Measurements from ENCODE around the gene SMIM12.

SMIM12 gene

GRCh38 chr1:34867415-34867814, 7.9 kb upstream of the SMIM12 start:
- H3K36me3 ChIP-seq (ENCODE audit: insufficient read depth, low read length) = no peaks in the 10 kb centered on the region
- DNase-seq (no peak), ATAC-seq (ENCODE audit: insufficient read depth, low read depth) (no peak)
- H3K9me3 ChIP-seq (ENCODE audit: insufficient read depth, low read length, severe bottlenecking) = no peaks in the 10 kb centered on the region
- peaks cover 10% of the 10 kb centered on the region for H3K4me1 ChIP-seq (ENCODE audit: insufficient read depth, low read length)
- H4K20me1 ChIP-seq (ENCODE audit: insufficient read depth, low read length) = no peaks in the 10 kb centered on the region
- H3K27me3 ChIP-seq (ENCODE audit: insufficient read depth, low read length, poor library complexity) = peaks cover 25% of the 10 kb centered on the region
- H3K4me3 ChIP-seq (ENCODE audit: low read depth in 1 of 2, low read length in 2 of 2) = no peak overlapping the region
- no peak overlapping the region for H3K4me2 ChIP-seq (ENCODE audit: insufficient read depth, low read length)
- H2AFZ ChIP-seq (ENCODE audit: low read depth, low read length) = no peak overlapping the region
- TF ChIP-seq EZH2 (IDR thresholded peaks at IDR 0.05; ENCODE audit: borderline replicate concordance, low read depth, low read length, severe bottlenecking) = no peak
- no peak overlapping the region for H3K9ac ChIP-seq (ENCODE audit: low read depth, low read length)
- no peaks in the 10 kb centered on the region for H3K79me2 ChIP-seq (ENCODE audit: insufficient read depth, low read length)
- H3K27ac ChIP-seq (ENCODE audit: low read length) = no peak overlapping the region

- Histone ChIP-seq H3K9ac (ENCODE audit: low read depth, low read length) (peak overlapping the region; percentile 31; the same call in 1 of the 2 replicates), H3K4me1 (ENCODE audit: insufficient read depth, low read length) (peaks cover 10% of the 10 kb centered on the region), H2AFZ (ENCODE audit: low read depth, low read length) (peak overlapping the region; percentile 81), H3K27me3 (ENCODE audit: insufficient read depth, low read length, poor library complexity) (peaks cover 18% of the 10 kb centered on the region), H4K20me1 (ENCODE audit: insufficient read depth, low read length) (no peaks in the 10 kb centered on the region), H3K79me2 (ENCODE audit: insufficient read depth, low read length) (no peaks in the 10 kb centered on the region), H3K9me3 (ENCODE audit: insufficient read depth, low read length, severe bottlenecking) (no peaks in the 10 kb centered on the region), H3K36me3 (ENCODE audit: insufficient read depth, low read length) (no peaks in the 10 kb centered on the region), H3K27ac (ENCODE audit: low read length) (no peak overlapping the region), H3K4me2 (ENCODE audit: insufficient read depth, low read length) (peak overlapping the region; percentile 67), H3K4me3 (ENCODE audit: low read depth in 1 of 2, low read length in 2 of 2) (peak overlapping the region in 1 of 2 experiments; percentile 53; a peak in 1 of 4 replicates)
- TF ChIP-seq EZH2 (IDR thresholded peaks at IDR 0.05; ENCODE audit: borderline replicate concordance, low read depth, low read length, severe bottlenecking) (no peak), CTCF (IDR thresholded peaks at IDR 0.05; ENCODE audit: borderline replicate concordance, extremely low read depth, low read length, poor library complexity, severe bottlenecking) (no peak)
- ATAC-seq (ENCODE audit: insufficient read depth, low read depth) (no peak), DNase-seq (no peak)
Observed at GRCh38 chr1:34866762-34867109, 7.2 kb upstream of the SMIM12 start.

GRCh38 chr1:34865981-34866761, 6.6 kb upstream of the SMIM12 start:
- Histone ChIP-seq H3K4me1 (ENCODE audit: insufficient read depth, low read length) (peaks cover 10% of the 10 kb centered on the region), H3K4me2 (ENCODE audit: insufficient read depth, low read length) (peak overlapping the region; percentile 67), H3K9ac (ENCODE audit: low read depth, low read length) (peak overlapping the region; percentile 31; the same call in 1 of the 2 replicates), H3K36me3 (ENCODE audit: insufficient read depth, low read length) (no peaks in the 10 kb centered on the region), H2AFZ (ENCODE audit: low read depth, low read length) (peak overlapping the region; percentile 81), H3K27ac (ENCODE audit: low read length) (no peak overlapping the region), H3K79me2 (ENCODE audit: insufficient read depth, low read length) (no peaks in the 10 kb centered on the region), H4K20me1 (ENCODE audit: insufficient read depth, low read length) (no peaks in the 10 kb centered on the region), H3K27me3 (ENCODE audit: insufficient read depth, low read length, poor library complexity) (peaks cover 12% of the 10 kb centered on the region), H3K4me3 (ENCODE audit: low read depth in 1 of 2, low read length in 2 of 2) (peak overlapping the region in 1 of 2 experiments; percentile 53; a peak in 2 of 4 replicates), H3K9me3 (ENCODE audit: insufficient read depth, low read length, severe bottlenecking) (no peaks in the 10 kb centered on the region)
- DNase-seq = peak; percentile 79
- no peak for TF ChIP-seq EZH2 (IDR thresholded peaks at IDR 0.05; ENCODE audit: borderline replicate concordance, low read depth, low read length, severe bottlenecking)
- peak; percentile 95 for TF ChIP-seq CTCF (IDR thresholded peaks at IDR 0.05; ENCODE audit: borderline replicate concordance, extremely low read depth, low read length, poor library complexity, severe bottlenecking)
- peak; percentile 82 for ATAC-seq (ENCODE audit: insufficient read depth, low read depth)

GRCh38 chr1:34865573-34865972, 6.0 kb upstream of the SMIM12 start:
- H3K4me3 ChIP-seq (ENCODE audit: low read depth in 1 of 2, low read length in 2 of 2) = no peak overlapping the region
- H4K20me1 ChIP-seq (ENCODE audit: insufficient read depth, low read length) = no peaks in the 10 kb centered on the region
- ATAC-seq (ENCODE audit: insufficient read depth, low read depth) (no peak), DNase-seq (no peak)
- no peak overlapping the region for H3K4me2 ChIP-seq (ENCODE audit: insufficient read depth, low read length)
- no peak overlapping the region for H2AFZ ChIP-seq (ENCODE audit: low read depth, low read length)
- H3K9me3 ChIP-seq (ENCODE audit: insufficient read depth, low read length, severe bottlenecking) = no peaks in the 10 kb centered on the region
- TF ChIP-seq CTCF (IDR thresholded peaks at IDR 0.05; ENCODE audit: borderline replicate concordance, extremely low read depth, low read length, poor library complexity, severe bottlenecking) (no peak), EZH2 (IDR thresholded peaks at IDR 0.05; ENCODE audit: borderline replicate concordance, low read depth, low read length, severe bottlenecking) (no peak)
- H3K36me3 ChIP-seq (ENCODE audit: insufficient read depth, low read length) = no peaks in the 10 kb centered on the region
- H3K79me2 ChIP-seq (ENCODE audit: insufficient read depth, low read length) = no peaks in the 10 kb centered on the region
- no peak overlapping the region for H3K9ac ChIP-seq (ENCODE audit: low read depth, low read length)
- peaks cover 7% of the 10 kb centered on the region for H3K27me3 ChIP-seq (ENCODE audit: insufficient read depth, low read length, poor library complexity)
- no peak overlapping the region for H3K27ac ChIP-seq (ENCODE audit: low read length)
- H3K4me1 ChIP-seq (ENCODE audit: insufficient read depth, low read length) = peaks cover 10% of the 10 kb centered on the region

Data from DND-41 (cell line).